Neural cell (in vitro differentiated cells): ENCODE measurements around the gene HMGCL. TPM values are rescaled to one million over a fixed set of nuclear protein-coding genes. Genes with fewer than 3 reads are reported as not detected.

Experiments
- polyA plus RNA-seq: library from polyadenylated mRNA; depleted of rRNA; stranded (reverse); fragments of >200 nt; gene quantifications from 2 replicates; pipeline ENCODE4 v1.2.3, GENCODE V29; 2014

Gene HMGCL
- polyA plus RNA-seq, 1 donor from 2014 or later = 27.6 TPM

Other genes starting within 250 kb of the HMGCL start
- gene RPL11, start 133.6 kb downstream of the HMGCL start, polyA plus RNA-seq = 1,052 and 1,136 TPM in 2 replicates
- 20.0 and 25.7 TPM in 2 replicates for gene ELOA, start 82.0 kb downstream of the HMGCL start, polyA plus RNA-seq
- 242 and 267 TPM in 2 replicates for gene PITHD1, start 47.0 kb downstream of the HMGCL start, polyA plus RNA-seq
- 107 and 119 TPM in 2 replicates for gene LYPLA2, start 34.3 kb downstream of the HMGCL start, polyA plus RNA-seq
- 109 and 130 TPM in 2 replicates for gene GALE, start 24.7 kb downstream of the HMGCL start, polyA plus RNA-seq
- 38.5 and 50.6 TPM in 2 replicates for gene FUCA1, start 42.9 kb upstream of the HMGCL start, polyA plus RNA-seq
- gene CNR2, start 87.9 kb upstream of the HMGCL start, polyA plus RNA-seq = not detected in 2 replicates
- 97.1 and 100 TPM in 2 replicates for gene PNRC2, start 134.4 kb upstream of the HMGCL start, polyA plus RNA-seq
- 165 and 201 TPM in 2 replicates for gene SRSF10, start 154.9 kb upstream of the HMGCL start, polyA plus RNA-seq